ENCODE measurements around the gene NIN.

The NIN gene

GRCh38 chr14:50759800-50760543 lies 71.0 kb downstream of the NIN start:
- DNase-seq, result no peak

GRCh38 chr14:50758945-50759344 lies 72.0 kb downstream of the NIN start:
- no peak for DNase-seq

- no peak for DNase-seq
Observed at GRCh38 chr14:50758305-50758704, 72.7 kb downstream of the NIN start.

GRCh38 chr14:50757702-50758101 lies 73.3 kb downstream of the NIN start:
- no peak for DNase-seq

GRCh38 chr14:50756300-50756699 lies 74.7 kb downstream of the NIN start:
- DNase-seq, result no peak

GRCh38 chr14:50750323-50750722 lies 80.6 kb downstream of the NIN start:
- no peak for DNase-seq

- no peak for DNase-seq
Observed at GRCh38 chr14:50745401-50746058, 85.4 kb downstream of the NIN start.

- no peak for DNase-seq
Observed at GRCh38 chr14:50744231-50744630, 86.7 kb downstream of the NIN start.

- no peak for DNase-seq
Observed at GRCh38 chr14:50741567-50741966, 89.4 kb downstream of the NIN start.

- DNase-seq, result no peak
Observed at GRCh38 chr14:50740856-50741255, 90.1 kb downstream of the NIN start.

GRCh38 chr14:50739186-50739585 lies 91.8 kb downstream of the NIN start:
- DNase-seq, result no peak

- DNase-seq, result no peak
Observed at GRCh38 chr14:50736932-50737419, 94.0 kb downstream of the NIN start.

- no peak for DNase-seq
Observed at GRCh38 chr14:50734950-50735695, 95.8 kb downstream of the NIN start.

- DNase-seq, result no peak
Observed at GRCh38 chr14:50733494-50733893, 97.5 kb downstream of the NIN start.

- no peak for DNase-seq
Observed at GRCh38 chr14:50728836-50729235, 102.1 kb downstream of the NIN start.

- DNase-seq, result no peak
Observed at GRCh38 chr14:50726372-50727107, 104.4 kb downstream of the NIN start.

GRCh38 chr14:50725761-50726160 lies 105.2 kb downstream of the NIN start:
- no peak for DNase-seq

GRCh38 chr14:50719911-50720759 lies 110.8 kb downstream of the NIN start:
- no peak for DNase-seq

GRCh38 chr14:50718949-50719348 lies 112.0 kb downstream of the NIN start:
- DNase-seq, result no peak

GRCh38 chr14:50717811-50718210 lies 113.2 kb downstream of the NIN start:
- DNase-seq, result no peak

GRCh38 chr14:50714450-50715073 lies 116.4 kb downstream of the NIN start:
- DNase-seq, result peak; percentile 20

- DNase-seq, result no peak
Observed at GRCh38 chr14:50711043-50711442, 119.9 kb downstream of the NIN start.

All from NCI-H226 (cell line).